Endothelial cell of umbilical vein (primary cell): ENCODE data around the gene KIAA0232. TPM values are rescaled to one million over a fixed set of nuclear protein-coding genes. Genes with fewer than 3 reads are reported as not detected.

Experiments
- BruUV-seq: library from RNA; stranded (reverse); fragments of 400-500 nt; replicated peaks from 2 replicates; lab custom pipeline; 2021; lab: Mats Ljungman, UMichigan
- CTCF ChIA-PET: fragments of 300-600, 350-600 bp; sonication (Branson Sonifier 250); formaldehyde crosslinking; loops from one replicate; lab custom pipeline; 2021; ENCODE audit warnings: antibody characterized with exemption, inconsistent platforms; lab: Charles Lee
- POLR2A ChIA-PET: fragments of 300-600, 350-600 bp; sonication (Branson Sonifier 250); formaldehyde crosslinking; loops from one replicate; lab custom pipeline; 2021; ENCODE audit warnings: antibody characterized with exemption, inconsistent platforms; lab: Charles Lee
- DNase-seq: peaks from one replicate; pipeline ENCODE4 v3.0.0-alpha.2; 2011; ENCODE audit warnings: low read depth, low spot score
- FAIRE-seq: peaks from 2 replicates; lab custom pipeline; 2011; peaks lifted over from hg19 to GRCh38; lab: Jason Lieb, UNC
- H2AFZ ChIP-seq: 2 replicates; pipeline ENCODE4 v1.6.0; 2012; ENCODE audit warnings: low read depth, low read length, control low read depth, inconsistent platforms
- H3K27ac ChIP-seq: 2 replicates; pipeline ENCODE4 v1.5.1; 2011; ENCODE audit warnings: low read depth, mild to moderate bottlenecking, control low read depth, low read length, moderate library complexity; ENCODE audit not compliant: insufficient read depth
- H3K27me3 ChIP-seq, 2 experiments: 2 replicates each; pipeline versions ENCODE4 v1.6.0 to v1.6.1; 2011; ENCODE audit warnings: low read length in 2 of 2, mixed read lengths in 1 of 2; ENCODE audit not compliant: control insufficient read depth in 2 of 2, insufficient read depth in 2 of 2
- H3K36me3 ChIP-seq, 2 experiments: 2 replicates in 1 of 2; 3 replicates in 1 of 2; pipeline ENCODE4 v1.5.1; 2011; ENCODE audit warnings: low read length in 2 of 2, mild to moderate bottlenecking in 1 of 2, moderate library complexity in 1 of 2; ENCODE audit not compliant: control insufficient read depth in 2 of 2, insufficient read depth in 2 of 2; ENCODE audit errors: extremely low read depth in 1 of 2
- H3K4me1 ChIP-seq: 3 replicates; pipeline ENCODE4 v1.5.1; 2011; ENCODE audit warnings: mild to moderate bottlenecking, low read length; ENCODE audit not compliant: control insufficient read depth, insufficient read depth; ENCODE audit errors: extremely low read depth
- H3K4me2 ChIP-seq: 2 replicates; pipeline ENCODE4 v1.6.1; 2011; ENCODE audit warnings: low read length, control low read depth, mixed read lengths; ENCODE audit not compliant: insufficient read depth
- H3K4me3 ChIP-seq, 3 experiments: fragments of 200-600 bp in 1 of 3; sonication (generic), shearing (Covaris generic) in 1 of 3; replicated peaks in 1 of 3; 2 replicates each; pipeline ENCODE4 v1.5.1; 2011 to 2016; ENCODE audit warnings: control low read depth in 3 of 3, low read length in 3 of 3, mild to moderate bottlenecking in 2 of 3, inconsistent platforms in 1 of 3, low read depth in 1 of 3, moderate library complexity in 1 of 3; ENCODE audit not compliant: insufficient read depth in 1 of 3
- H3K79me2 ChIP-seq: 2 replicates; pipeline ENCODE4 v1.6.0; 2012; ENCODE audit warnings: low read length, inconsistent platforms; ENCODE audit not compliant: control insufficient read depth, insufficient read depth
- H3K9ac ChIP-seq: replicated peaks from 2 replicates; pipeline ENCODE3; 2011; ENCODE audit warnings: low read length, control low read depth; ENCODE audit not compliant: insufficient read depth; ENCODE audit errors: extremely low read depth
- H3K9me1 ChIP-seq: replicated peaks from 3 replicates; pipeline ENCODE4 v1.6.0; 2011; ENCODE audit warnings: mild to moderate bottlenecking, low read length; ENCODE audit not compliant: control insufficient read depth, insufficient read depth; ENCODE audit errors: extremely low read depth
- H3K9me3 ChIP-seq: replicated peaks from 2 replicates; pipeline ENCODE4 v1.5.1; 2012; ENCODE audit warnings: low read length, inconsistent platforms; ENCODE audit not compliant: control insufficient read depth, insufficient read depth
- H4K20me1 ChIP-seq: replicated peaks from 2 replicates; pipeline ENCODE3; 2011; ENCODE audit warnings: mild to moderate bottlenecking, low read length; ENCODE audit not compliant: control insufficient read depth, insufficient read depth; ENCODE audit errors: extremely low read depth
- FOS ChIP-seq: IDR thresholded peaks from 2 replicates; pipeline ENCODE4 v1.6.1; 2011; ENCODE audit warnings: mild to moderate bottlenecking, low read length, moderate library complexity, borderline replicate concordance; ENCODE audit not compliant: insufficient read depth
- GATA2 ChIP-seq: IDR thresholded peaks from 2 replicates; pipeline ENCODE4 v1.7.0; 2011; ENCODE audit warnings: low read depth, mild to moderate bottlenecking, moderate library complexity, mixed read lengths, low read length; ENCODE audit not compliant: insufficient read length, insufficient read depth
- JUN ChIP-seq: IDR thresholded peaks from 2 replicates; pipeline ENCODE4 v1.6.1; 2011; ENCODE audit warnings: borderline replicate concordance, low read depth; ENCODE audit not compliant: insufficient read length, insufficient read depth
- MYC ChIP-seq: IDR thresholded peaks from one replicate; pipeline ENCODE4 v1.6.1; 2011; ENCODE audit warnings: mild to moderate bottlenecking, low read depth, low read length
- POLR2A ChIP-seq: IDR thresholded peaks from 2 replicates; pipeline ENCODE4 v1.6.1; 2012; ENCODE audit warnings: low read depth, mild to moderate bottlenecking, control low read depth, low read length
- POLR2AphosphoS5 ChIP-seq: IDR thresholded peaks from 2 replicates; pipeline ENCODE4 v1.6.1; 2012; ENCODE audit warnings: low read depth, mild to moderate bottlenecking, control low read depth, low read length, moderate library complexity; ENCODE audit not compliant: insufficient read depth
- dilution Hi-C: fragments of 300-500 bp; cut with MboI; formaldehyde crosslinking; loops from one replicate; pipeline ENCODE4 v1.15.0; 2019; ENCODE audit warnings: low sequenced_read_pairs; ENCODE audit not compliant: extremely low pct_ligation_motif_present
- intact Hi-C: fragments of 100-400 bp; cut with micrococcal nuclease; formaldehyde crosslinking; loops from one replicate; pipeline ENCODE4 v1.10.0; 2022
- polyA plus RNA-seq, 4 experiments: library from polyadenylated mRNA; depleted of rRNA in 3 of 4; stranded (reverse) in 3 of 4; unstranded in 1 of 4; fragments of >200 nt; gene quantifications; 2 replicates each; pipeline versions ENCODE4 v1.2.1 to v1.2.3, GENCODE V29; 2011 to 2012; ENCODE audit warnings: missing spikeins in 1 of 4
- total RNA-seq: library from RNA; stranded (reverse); gene quantifications from 2 replicates; pipeline ENCODE4 v1.2.3, GENCODE V29; 2021
- TF ChIP-seq, protein P1 (sequence below): IDR thresholded peaks from 2 replicates; pipeline ENCODE4 v1.6.1; 2011; ENCODE audit not compliant: insufficient read depth, insufficient read length

Gene KIAA0232
- total and polyA plus RNA-seq, 2 donors (not counting 3 experiments of a cell fraction or from before 2014, with no cell fraction given): 5.3 to 18.4 TPM

- Histone ChIP-seq H3K9ac (no peak overlapping the region), H3K36me3 (no peaks in the 10 kb centered on the region), H3K4me2 (no peak overlapping the region), H3K27ac (no peak overlapping the region), H3K79me2 (no peaks in the 10 kb centered on the region), H3K9me3 (no peaks in the 10 kb centered on the region), H3K9me1 (no peaks in the 10 kb centered on the region), H3K4me3 (no peak overlapping the region), H4K20me1 (no peaks in the 10 kb centered on the region), H3K27me3 (no peaks in the 10 kb centered on the region), H2AFZ (no peak overlapping the region), H3K4me1 (peaks cover 18% of the 10 kb centered on the region)
- intact Hi-C loops: no loop called here
- no TSS peak for BruUV-seq
- dilution Hi-C loops: no loop called here
- peak; percentile 62 for FAIRE-seq
- peak; percentile 49 for TF ChIP-seq JUN
- peak; percentile 25 for TF ChIP-seq FOS
- no peak for TF ChIP-seq POLR2A
- TF ChIP-seq, protein P1, sequence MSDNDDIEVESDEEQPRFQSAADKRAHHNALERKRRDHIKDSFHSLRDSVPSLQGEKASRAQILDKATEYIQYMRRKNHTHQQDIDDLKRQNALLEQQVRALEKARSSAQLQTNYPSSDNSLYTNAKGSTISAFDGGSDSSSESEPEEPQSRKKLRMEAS: no peak
- no peak for TF ChIP-seq MYC
- no peak for TF ChIP-seq POLR2AphosphoS5
- peak; percentile 19 for TF ChIP-seq GATA2
- ChIA-PET CTCF (interaction anchor here (0.9 to 1.5 kb wide), 8 partner anchors 8 to 154 kb away, joined by 3 to 5 read pairs (median 3); no protein-coding TSS in a partner anchor), POLR2A (interaction anchor here (0.6 kb wide), 1 partner anchor 121 kb away, joined by 3 read pairs; no protein-coding TSS in a partner anchor)
- peak; percentile 20 for DNase-seq
Observed at GRCh38 chr4:6916587-6917460, 134.3 kb downstream of the KIAA0232 start.
